Transverse colon (tissue), 4 donors: ENCODE data around the gene CGNL1.

Experiments used
- EP300 ChIP-seq: sonication (generic); formaldehyde crosslinking; IDR thresholded peaks from one replicate; pipeline ENCODE4 v1.6.1; 2017; ENCODE audit warnings: antibody characterized with exemption, low read depth
- POLR2A ChIP-seq: fragments of 450-650 bp; IDR thresholded peaks from one replicate; pipeline ENCODE4 v1.6.1; 2016; ENCODE audit warnings: antibody characterized with exemption, mild to moderate bottlenecking, moderate library complexity
- POLR2AphosphoS5 ChIP-seq, 3 donors: sonication (generic); formaldehyde crosslinking; IDR thresholded peaks; one replicate each; pipeline ENCODE4 v1.6.1; 2016; ENCODE audit warnings: antibody characterized with exemption in 3 of 3
- TF ChIP-seq, protein P1 (sequence below), 5 experiments: fragments of 200-600 bp in 3 of 5; fragments of 450-650 bp in 2 of 5; sonication (generic) in 3 of 5; IDR thresholded peaks; 1 replicate in 2 of 5; 2 replicates in 3 of 5; pipeline ENCODE4 v1.5.1; 2016 to 2017; ENCODE audit warnings: antibody characterized with exemption in 5 of 5, inconsistent platforms in 3 of 5, mild to moderate bottlenecking in 2 of 5, moderate library complexity in 1 of 5

GRCh38 chr15:57542505-57542817 lies 166.2 kb downstream of the CGNL1 start:
- TF ChIP-seq, protein P1, sequence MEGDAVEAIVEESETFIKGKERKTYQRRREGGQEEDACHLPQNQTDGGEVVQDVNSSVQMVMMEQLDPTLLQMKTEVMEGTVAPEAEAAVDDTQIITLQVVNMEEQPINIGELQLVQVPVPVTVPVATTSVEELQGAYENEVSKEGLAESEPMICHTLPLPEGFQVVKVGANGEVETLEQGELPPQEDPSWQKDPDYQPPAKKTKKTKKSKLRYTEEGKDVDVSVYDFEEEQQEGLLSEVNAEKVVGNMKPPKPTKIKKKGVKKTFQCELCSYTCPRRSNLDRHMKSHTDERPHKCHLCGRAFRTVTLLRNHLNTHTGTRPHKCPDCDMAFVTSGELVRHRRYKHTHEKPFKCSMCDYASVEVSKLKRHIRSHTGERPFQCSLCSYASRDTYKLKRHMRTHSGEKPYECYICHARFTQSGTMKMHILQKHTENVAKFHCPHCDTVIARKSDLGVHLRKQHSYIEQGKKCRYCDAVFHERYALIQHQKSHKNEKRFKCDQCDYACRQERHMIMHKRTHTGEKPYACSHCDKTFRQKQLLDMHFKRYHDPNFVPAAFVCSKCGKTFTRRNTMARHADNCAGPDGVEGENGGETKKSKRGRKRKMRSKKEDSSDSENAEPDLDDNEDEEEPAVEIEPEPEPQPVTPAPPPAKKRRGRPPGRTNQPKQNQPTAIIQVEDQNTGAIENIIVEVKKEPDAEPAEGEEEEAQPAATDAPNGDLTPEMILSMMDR (IDR thresholded peaks at IDR 0.05): peak in 1 of 5 experiments; percentile 1
- TF ChIP-seq EP300 (no peak), POLR2A (no peak), POLR2AphosphoS5 (IDR thresholded peaks at IDR 0.05) (no peak)
